Measurements from ENCODE around the gene ELMO1.
A peak's percentile ranks its signal among the peaks of the same experiment; 100 is the strongest.

ELMO1 gene

DNA sequence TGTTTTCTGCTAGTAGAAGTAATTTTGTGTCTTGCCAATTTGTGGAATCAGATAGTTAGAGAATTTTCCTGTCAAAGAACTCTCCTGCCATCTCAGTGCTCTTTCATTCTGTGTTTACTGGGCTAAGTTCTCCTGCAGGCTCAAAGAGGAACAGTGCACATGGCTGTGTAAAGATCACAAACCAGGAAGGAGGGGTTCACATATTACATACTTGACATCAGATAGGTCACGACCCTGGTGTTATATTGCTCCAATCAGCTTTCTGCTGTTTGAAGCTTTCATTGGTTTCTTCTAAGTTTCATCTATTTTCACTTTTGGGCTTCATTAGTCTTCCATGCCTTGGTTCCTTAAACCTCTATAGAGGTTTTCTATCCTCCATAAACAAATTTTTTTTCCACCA lies 13.5 kb upstream of the ELMO1 start:
- no peak for DNase-seq

DNA sequence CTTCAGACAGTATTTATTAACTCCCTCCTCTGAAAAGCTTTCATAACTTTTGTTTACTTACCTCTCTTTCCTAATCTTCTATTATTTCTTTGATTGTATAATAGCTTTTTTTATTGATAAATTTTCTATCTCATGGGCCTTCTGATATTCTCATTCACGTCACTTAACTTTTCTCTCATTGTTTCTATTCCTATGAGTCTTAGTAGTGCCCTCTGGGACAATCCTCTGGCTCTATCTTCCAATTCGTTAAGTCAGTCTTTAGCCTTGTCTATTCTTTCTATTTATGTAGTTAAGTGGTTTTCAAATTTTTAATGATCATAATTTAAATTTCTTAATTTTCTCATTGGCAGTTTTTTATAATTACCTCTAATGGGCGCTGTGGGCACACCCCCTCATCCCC lies 6.4 kb upstream of the ELMO1 start:
- DNase-seq, result no peak

GRCh38 chr7:37452346-37452745 lies 3.7 kb upstream of the ELMO1 start:
- DNase-seq, result no peak

- peak; percentile 7 for DNase-seq
These were observed 1.4 kb upstream of the ELMO1 start for GRCh38 chr7:37450035-37450434.

DNA sequence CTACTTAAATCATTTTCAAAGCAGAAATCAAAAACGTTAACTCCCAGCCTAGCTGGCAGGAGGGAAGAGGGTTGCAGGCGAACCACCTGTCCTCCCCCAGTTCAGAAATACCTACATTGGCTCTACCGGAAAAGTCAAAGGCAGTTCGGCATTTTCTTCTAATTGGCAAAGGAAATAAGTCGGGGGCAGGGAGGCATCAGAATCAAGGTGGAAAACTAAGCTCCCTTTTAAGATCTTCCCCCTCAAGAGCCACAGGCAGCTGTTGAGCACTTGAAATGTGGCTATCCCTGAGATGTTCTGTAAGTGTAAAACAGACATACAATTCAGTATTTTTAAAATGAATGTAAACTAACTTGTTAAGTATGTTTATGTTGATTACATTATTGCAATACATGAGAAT lies 957 bp upstream of the ELMO1 start:
- no peak for DNase-seq

- no peak for DNase-seq
These were observed 541 bp downstream of the ELMO1 start for GRCh38 chr7:37448011-37448635.

DNA sequence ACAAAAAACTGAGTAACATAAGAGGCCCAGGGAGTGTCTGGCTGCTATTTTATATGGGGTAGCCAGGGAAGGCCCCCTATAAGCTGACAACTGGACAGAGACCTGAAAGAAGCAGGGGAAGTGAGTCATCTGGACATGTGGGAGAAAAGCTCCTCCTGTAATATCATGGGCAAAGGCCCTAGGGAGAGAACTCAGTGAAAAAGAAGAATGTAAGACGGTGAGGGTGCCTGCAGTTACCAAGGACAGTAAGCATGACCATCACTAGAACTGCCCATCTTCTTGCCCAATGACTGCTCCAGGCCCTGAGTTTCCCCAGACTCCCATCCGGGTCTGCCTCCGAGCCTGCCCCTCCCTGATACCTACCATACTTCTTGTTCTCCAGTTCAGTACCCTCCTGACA lies 2.3 kb downstream of the ELMO1 start:
- DNase-seq, result no peak

DNA sequence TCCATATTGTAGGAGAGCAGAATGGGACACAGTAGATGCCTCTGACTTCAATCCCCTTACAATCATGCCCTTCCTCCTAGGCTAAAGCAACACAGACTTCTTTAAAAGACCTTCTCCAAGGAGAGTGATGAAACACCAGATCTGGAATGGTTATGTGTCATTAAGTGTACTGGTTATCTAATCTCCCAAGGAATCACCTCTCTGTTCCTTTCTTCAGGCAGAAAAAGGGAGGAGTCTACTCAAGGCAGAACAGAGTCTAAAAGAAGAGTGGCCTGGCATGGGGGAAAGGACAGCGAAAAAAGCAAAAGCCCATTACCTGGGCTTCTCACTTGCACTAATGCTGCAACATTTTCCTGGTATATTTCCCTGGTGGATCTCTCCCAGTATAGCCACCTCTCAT lies 2.9 kb downstream of the ELMO1 start:
- no peak for DNase-seq

- no peak for DNase-seq
These were observed 3.5 kb downstream of the ELMO1 start for GRCh38 chr7:37445064-37445723.

DNA sequence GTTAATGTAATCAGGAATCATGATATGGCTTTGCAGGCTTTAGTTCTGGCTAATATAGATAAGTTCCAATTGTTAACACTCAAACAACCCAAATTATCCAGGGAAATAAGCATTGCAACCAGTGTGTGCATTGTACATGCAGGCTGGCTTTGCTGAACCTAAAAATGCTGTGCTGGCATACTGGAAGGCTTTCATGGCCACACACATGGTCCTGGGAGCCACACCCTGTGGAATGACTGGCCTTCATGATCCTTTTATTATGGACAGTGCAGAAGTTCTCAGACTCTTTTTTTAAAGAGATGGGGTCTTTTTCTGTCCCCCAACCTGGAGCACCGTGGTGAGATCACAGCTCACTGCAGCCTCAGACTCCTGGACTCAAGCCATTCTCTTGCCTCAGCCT lies 5.0 kb downstream of the ELMO1 start:
- no peak for DNase-seq

DNA sequence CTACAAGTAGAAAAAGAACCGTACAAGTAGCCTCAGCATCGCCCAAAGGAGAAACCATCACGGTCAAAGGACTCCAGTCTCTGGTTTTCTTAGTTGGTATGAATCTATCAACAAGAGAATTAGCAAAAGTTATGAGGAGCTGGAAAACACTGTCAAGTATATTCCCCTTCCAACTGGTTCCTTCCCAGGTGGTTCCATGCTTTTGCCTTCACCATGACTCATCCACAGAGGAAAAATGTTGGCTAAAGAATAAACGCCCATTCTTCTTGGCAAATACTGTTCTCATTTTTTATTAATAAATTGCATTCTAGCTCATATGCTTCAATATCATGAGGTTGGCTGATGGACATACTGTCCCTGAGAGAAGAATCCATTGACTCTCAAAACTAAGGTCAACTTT lies 6.4 kb downstream of the ELMO1 start:
- no peak for DNase-seq

DNA sequence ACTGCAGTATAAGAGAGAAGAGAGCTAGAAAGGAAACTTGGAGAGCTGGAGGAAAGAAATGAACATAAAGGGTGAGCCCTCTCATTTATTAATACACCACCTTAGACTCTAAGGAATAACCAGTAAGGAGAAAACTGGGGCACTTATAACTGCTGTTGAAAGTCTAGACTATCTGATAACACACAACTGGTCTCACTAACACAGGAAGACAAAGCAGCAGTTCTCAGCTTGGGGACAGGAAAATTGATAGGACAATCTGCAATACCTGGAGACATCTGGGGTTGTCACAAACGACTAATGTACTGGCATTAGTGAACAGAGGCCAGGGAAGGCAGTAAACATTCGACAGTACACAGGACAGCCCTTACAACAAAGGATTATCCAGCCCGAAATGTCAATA lies 6.8 kb downstream of the ELMO1 start:
- no peak for DNase-seq

GRCh38 chr7:37441386-37441760 lies 7.3 kb downstream of the ELMO1 start:
- DNase-seq, result no peak

GRCh38 chr7:37440738-37441385 lies 7.8 kb downstream of the ELMO1 start:
- DNase-seq, result no peak

- DNase-seq, result no peak
These were observed 9.0 kb downstream of the ELMO1 start for GRCh38 chr7:37439653-37440026.

DNA sequence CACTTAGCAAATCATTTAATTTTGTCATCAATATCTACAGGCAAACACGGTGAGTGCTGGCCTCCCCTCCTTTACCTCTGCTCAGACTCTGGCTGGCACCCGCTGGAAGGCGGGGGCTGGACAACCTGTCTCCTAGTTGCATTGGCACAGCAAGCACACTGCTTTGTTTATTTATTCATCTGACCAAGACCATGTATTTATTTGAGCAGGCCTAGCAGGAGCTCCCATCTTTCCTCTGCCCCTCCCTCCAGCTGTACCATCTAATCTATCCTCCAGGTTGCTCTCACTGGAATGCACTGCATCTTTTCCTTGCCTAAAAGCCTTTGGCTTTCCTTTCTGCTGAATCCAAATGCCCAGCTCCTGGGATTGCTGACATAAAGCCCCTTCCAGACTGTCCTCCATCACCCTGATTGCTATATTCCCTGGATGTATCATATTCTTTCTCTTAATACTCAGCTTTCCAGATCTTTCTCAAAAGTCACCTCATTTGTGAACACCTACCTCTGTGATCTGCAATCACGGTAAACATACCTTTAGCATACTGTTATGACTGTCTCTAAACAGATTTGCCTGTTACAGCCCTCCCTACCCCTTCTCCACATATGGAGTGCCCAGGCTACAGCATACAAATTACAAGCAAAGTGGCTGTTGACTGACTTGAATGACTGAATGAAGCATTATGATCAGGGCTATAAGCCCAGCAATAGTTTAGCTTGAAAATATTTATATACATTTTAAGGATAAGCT lies 9.6 kb downstream of the ELMO1 start:
- DNase-seq, result peak; percentile 3

DNA sequence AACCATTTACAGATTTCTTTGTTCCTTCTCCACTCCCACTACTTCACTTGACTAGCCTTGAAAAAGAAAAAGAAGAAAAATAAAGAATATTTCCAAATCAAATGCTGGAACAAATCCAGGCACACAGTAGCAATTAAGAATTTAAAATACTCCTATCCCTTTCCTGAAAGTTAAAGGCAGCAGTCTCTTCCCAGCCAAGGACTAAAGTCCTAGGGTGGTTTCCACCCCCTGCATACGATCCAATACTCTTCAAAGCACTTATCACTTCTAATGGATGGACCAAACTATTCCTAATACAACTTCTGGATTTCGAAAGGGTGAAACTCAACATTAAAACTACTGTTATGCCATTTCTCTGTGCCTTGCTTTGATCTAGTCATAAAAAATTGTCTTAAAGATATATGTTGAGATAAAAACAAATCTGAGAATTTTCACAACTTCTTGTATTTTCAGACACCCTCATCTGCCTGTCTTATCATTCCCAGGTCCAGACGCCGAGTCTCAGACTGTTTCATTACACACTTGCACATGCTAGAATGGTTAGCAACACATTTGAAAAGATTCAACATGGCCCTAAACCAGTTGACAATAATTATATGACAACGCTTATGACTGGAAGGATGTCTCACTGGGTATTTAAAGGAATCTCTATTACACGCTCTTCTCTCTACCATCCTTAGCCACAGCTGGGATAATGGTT lies 13.4 kb downstream of the ELMO1 start:
- no peak for DNase-seq

DNA sequence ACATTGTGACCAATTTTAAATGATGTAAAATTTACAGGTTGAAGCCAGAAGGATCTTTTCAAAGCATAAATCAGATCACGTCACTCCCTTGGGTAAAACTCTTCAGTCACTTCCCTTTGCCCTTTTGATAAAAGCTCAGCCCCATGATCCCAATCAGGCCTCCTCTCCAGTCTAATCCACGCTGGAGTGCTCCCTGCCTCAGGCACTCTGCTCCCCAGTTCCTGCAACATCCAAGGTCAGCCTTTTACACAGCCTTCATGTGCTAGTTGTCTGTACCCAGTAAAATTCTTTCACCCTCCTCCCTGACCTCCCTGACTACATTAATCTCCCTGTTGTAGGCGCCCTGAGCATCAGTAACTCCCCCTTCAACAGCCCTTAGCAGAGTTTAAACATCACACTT lies 14.1 kb downstream of the ELMO1 start:
- DNase-seq, result no peak

- no peak for DNase-seq
These were observed 15.5 kb downstream of the ELMO1 start for GRCh38 chr7:37433166-37433565.

- DNase-seq, result no peak
These were observed 16.3 kb downstream of the ELMO1 start for GRCh38 chr7:37432281-37432920.

DNA sequence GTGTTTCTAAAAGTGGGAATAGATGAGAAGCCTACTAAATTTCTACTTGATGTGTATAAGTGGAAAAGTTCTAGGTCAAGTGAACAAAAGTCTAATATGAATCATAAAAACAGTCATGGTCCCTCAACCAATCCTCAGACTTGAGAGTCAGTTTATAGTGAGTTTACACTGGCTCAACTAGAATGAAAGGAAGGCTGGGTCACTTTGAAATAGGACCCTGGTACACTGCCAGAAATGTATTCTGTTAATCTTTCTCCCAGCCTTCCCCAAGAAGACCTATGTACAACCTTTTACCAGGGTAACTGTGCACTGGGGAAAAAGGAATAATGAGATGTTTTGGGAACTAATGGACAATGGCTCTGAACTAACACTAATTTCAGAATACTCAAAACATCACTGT lies 17.3 kb downstream of the ELMO1 start:
- no peak for DNase-seq

DNA sequence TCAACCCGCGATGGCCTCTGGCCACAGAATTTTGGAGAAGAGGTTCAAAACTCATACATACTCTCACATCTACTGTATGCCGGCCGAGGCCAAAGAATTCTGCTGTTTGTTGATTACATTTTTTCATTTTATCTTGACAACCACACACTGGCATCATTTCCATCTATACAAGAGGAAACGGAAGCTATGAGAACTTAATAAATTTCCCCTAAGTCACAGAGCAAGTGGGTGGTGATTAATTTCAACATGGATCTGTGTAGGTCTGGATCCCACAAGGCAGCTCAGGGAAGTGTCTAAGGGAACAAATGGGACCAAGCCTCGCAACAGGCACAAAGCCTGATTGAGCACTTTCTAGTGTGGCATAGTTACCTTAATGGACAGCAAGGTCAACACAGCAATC lies 18.0 kb downstream of the ELMO1 start:
- DNase-seq, result no peak

GRCh38 chr7:37430171-37430570 lies 18.5 kb downstream of the ELMO1 start:
- DNase-seq, result no peak
